ACC112 (cell line): Measurements from ENCODE around the gene RPL36.
A peak's percentile ranks its signal among the peaks of the same experiment; 100 is the strongest.

Experiments
- H2AFZ ChIP-seq: fragments of 200-600 bp; sonication (generic); one replicate; pipeline ENCODE4 v1.6.0; 2017; ENCODE audit warnings: antibody characterized with exemption, low read length; ENCODE audit not compliant: unreplicated experiment
- H3K27ac ChIP-seq: fragments of 200-600 bp; sonication (generic); 2 replicates; pipeline ENCODE4 v1.5.1; 2014; ENCODE audit warnings: low read depth, mild to moderate bottlenecking, antibody characterized with exemption, low read length, moderate library complexity
- H3K27me3 ChIP-seq: fragments of 200-600 bp; sonication (generic); 2 replicates; pipeline ENCODE4 v1.6.1; 2014; ENCODE audit warnings: mild to moderate bottlenecking, antibody characterized with exemption, low read length, moderate library complexity, mixed read lengths; ENCODE audit not compliant: insufficient read depth
- H3K36me3 ChIP-seq: fragments of 200-600 bp; sonication (generic); 2 replicates; pipeline ENCODE4 v1.6.1; 2016; ENCODE audit warnings: mild to moderate bottlenecking, antibody characterized with exemption, low read length, moderate library complexity, mixed read lengths; ENCODE audit not compliant: insufficient read depth
- H3K4me1 ChIP-seq: fragments of 200-600 bp; sonication (generic); one replicate; pipeline ENCODE4 v1.6.1; 2016; ENCODE audit warnings: low read length, mixed read lengths; ENCODE audit not compliant: insufficient read depth, unreplicated experiment, control insufficient read depth
- H3K4me3 ChIP-seq: fragments of 200-600 bp; sonication (generic); 2 replicates; pipeline ENCODE4 v1.5.1; 2014; ENCODE audit warnings: mild to moderate bottlenecking, low read depth, low read length
- H3K79me2 ChIP-seq: fragments of 200-600 bp; sonication (generic); one replicate; pipeline ENCODE4 v1.6.0; 2016; ENCODE audit warnings: low read length; ENCODE audit not compliant: control insufficient read depth, unreplicated experiment, insufficient read depth

RPL36 gene

GRCh38 chr19:5673752-5674151 is 16.3 kb upstream of the RPL36 start:
- H3K36me3 ChIP-seq: no peaks in the 10 kb centered on the region

GRCh38 chr19:5674714-5675113 is 15.4 kb upstream of the RPL36 start:
- peaks cover 6% of the 10 kb centered on the region for H3K79me2 ChIP-seq
- H2AFZ ChIP-seq: no peak overlapping the region
- H3K4me1 ChIP-seq: no peaks in the 10 kb centered on the region
- H3K27ac ChIP-seq: no peak overlapping the region
- H3K36me3 ChIP-seq: no peaks in the 10 kb centered on the region
- no peak overlapping the region for H3K4me3 ChIP-seq
- H3K27me3 ChIP-seq: no peaks in the 10 kb centered on the region

More at GRCh38 chr19:5673752-5674151, 16.3 kb upstream of the RPL36 start:
- Histone ChIP-seq H3K4me1 (no peaks in the 10 kb centered on the region), H3K4me3 (no peak overlapping the region), H2AFZ (no peak overlapping the region), H3K79me2 (no peaks in the 10 kb centered on the region), H3K27ac (no peak overlapping the region), H3K27me3 (no peaks in the 10 kb centered on the region)

GRCh38 chr19:5676105-5676771 is 13.9 kb upstream of the RPL36 start:
- Histone ChIP-seq H2AFZ (no peak overlapping the region), H3K79me2 (peaks cover 6% of the 10 kb centered on the region), H3K36me3 (no peaks in the 10 kb centered on the region), H3K27me3 (no peaks in the 10 kb centered on the region), H3K4me1 (no peaks in the 10 kb centered on the region), H3K4me3 (no peak overlapping the region), H3K27ac (no peak overlapping the region)

- H3K4me1 ChIP-seq: no peaks in the 10 kb centered on the region
- no peak overlapping the region for H3K4me3 ChIP-seq
- no peaks in the 10 kb centered on the region for H3K27me3 ChIP-seq
- H2AFZ ChIP-seq: no peak overlapping the region
- H3K79me2 ChIP-seq: peaks cover 6% of the 10 kb centered on the region
- H3K27ac ChIP-seq: no peak overlapping the region
- no peaks in the 10 kb centered on the region for H3K36me3 ChIP-seq
Measured at GRCh38 chr19:5676772-5677105, 13.4 kb upstream of the RPL36 start.

GRCh38 chr19:5677136-5677535 is 13.0 kb upstream of the RPL36 start:
- no peaks in the 10 kb centered on the region for H3K36me3 ChIP-seq
- H3K4me3 ChIP-seq: no peak overlapping the region
- no peaks in the 10 kb centered on the region for H3K27me3 ChIP-seq
- H3K79me2 ChIP-seq: peaks cover 6% of the 10 kb centered on the region
- no peak overlapping the region for H2AFZ ChIP-seq
- H3K27ac ChIP-seq: no peak overlapping the region
- H3K4me1 ChIP-seq: no peaks in the 10 kb centered on the region

- Histone ChIP-seq H3K27ac (no peak overlapping the region), H3K36me3 (no peaks in the 10 kb centered on the region), H3K27me3 (no peaks in the 10 kb centered on the region), H3K79me2 (peaks cover 6% of the 10 kb centered on the region), H3K4me1 (no peaks in the 10 kb centered on the region), H2AFZ (no peak overlapping the region), H3K4me3 (no peak overlapping the region)
Measured at GRCh38 chr19:5677580-5677979, 12.5 kb upstream of the RPL36 start.

- no peak overlapping the region for H2AFZ ChIP-seq
- H3K4me3 ChIP-seq: no peak overlapping the region
- no peak overlapping the region for H3K27ac ChIP-seq
- no peaks in the 10 kb centered on the region for H3K4me1 ChIP-seq
- peaks cover 6% of the 10 kb centered on the region for H3K79me2 ChIP-seq
- H3K27me3 ChIP-seq: no peaks in the 10 kb centered on the region
- H3K36me3 ChIP-seq: no peaks in the 10 kb centered on the region
Measured at GRCh38 chr19:5678071-5678718, 11.9 kb upstream of the RPL36 start.

- H3K4me3 ChIP-seq: peak overlapping the region; percentile 93
- H3K27ac ChIP-seq: peak overlapping the region; percentile 69; the same call in 1 of the 2 replicates
- no peaks in the 10 kb centered on the region for H3K27me3 ChIP-seq
- peaks cover 6% of the 10 kb centered on the region for H3K79me2 ChIP-seq
- no peak overlapping the region for H2AFZ ChIP-seq
- no peaks in the 10 kb centered on the region for H3K4me1 ChIP-seq
- no peaks in the 10 kb centered on the region for H3K36me3 ChIP-seq
Measured at GRCh38 chr19:5679289-5680083, 10.6 kb upstream of the RPL36 start.

- Histone ChIP-seq H3K79me2 (peaks cover 6% of the 10 kb centered on the region), H3K36me3 (no peaks in the 10 kb centered on the region), H2AFZ (peak overlapping the region; percentile 43), H3K27ac (peak overlapping the region; percentile 69), H3K27me3 (no peaks in the 10 kb centered on the region), H3K4me3 (peak overlapping the region; percentile 93), H3K4me1 (no peaks in the 10 kb centered on the region)
Measured at GRCh38 chr19:5680084-5680436, 10.0 kb upstream of the RPL36 start.

- H3K36me3 ChIP-seq: no peaks in the 10 kb centered on the region
- H3K27me3 ChIP-seq: no peaks in the 10 kb centered on the region
- peak within 1 kb of the TSS; percentile 93 for H3K4me3 ChIP-seq
- peaks cover 6% of the 10 kb centered on the region for H3K79me2 ChIP-seq
- peak within 1 kb of the TSS; percentile 43 for H2AFZ ChIP-seq
- no peaks in the 10 kb centered on the region for H3K4me1 ChIP-seq
- H3K27ac ChIP-seq: peak within 1 kb of the TSS; percentile 82
Measured at GRCh38 chr19:5680437-5681368, 9.4 kb upstream of the RPL36 start, which contains the start of the genes HSD11B1L and MICOS13. Gene HSD11B1L (plus strand): TSS chr19:5681027. CDS start chr19:5684833, 3,806 bp downstream. Gene MICOS13 (minus strand): TSS chr19:5680516. CDS start chr19:5680486, 30 bp downstream.
